Measurements from ENCODE around the gene ZNF382.
"Not testable (repeated sequence)": the region's sequence is repeated elsewhere in the genome, so short reads cannot be mapped to it uniquely, and the experiment has no call there.

Gene ZNF382

GRCh38 chr19:36605101-36605876, at the start of gene ZNF382:
TSS of gene ZNF382 (plus strand) at chr19:36605313. CDS start at chr19:36609915, 4,602 bp downstream.
- DNase-seq, result peak in 13 of 14 donors; percentile 24 to 83 (median 64)

GRCh38 chr19:36564391-36564790, 40.7 kb upstream of the ZNF382 start:
- no peak for DNase-seq

DNA sequence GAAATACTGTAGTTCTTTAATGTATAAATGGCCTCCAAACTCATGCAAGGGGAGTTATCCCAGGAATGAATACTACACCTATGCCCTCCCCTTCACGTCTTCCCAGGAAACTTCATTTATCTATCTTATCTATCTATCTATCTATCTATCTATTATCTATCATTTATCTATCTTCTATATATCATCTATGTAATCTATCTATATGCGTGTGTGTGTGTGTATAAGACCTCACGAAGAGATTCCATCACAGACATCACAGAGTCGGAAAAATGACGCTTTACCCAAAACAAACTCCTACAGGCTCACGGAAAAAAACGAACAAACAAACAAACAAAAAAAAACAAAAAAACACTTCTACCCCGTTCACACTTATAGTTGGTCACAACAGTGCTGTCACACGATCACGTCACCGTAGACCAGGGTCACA, 32.5 kb upstream of the ZNF382 start:
- DNase-seq, result no peak

- peak; percentile 43 to 89 (median 82) for DNase-seq
Measured at GRCh38 chr19:36573020-36573894, 31.9 kb upstream of the ZNF382 start, which contains the start of gene ZNF529. TSS of gene ZNF529 (minus strand) at chr19:36573292. CDS start at chr19:36572346, 946 bp downstream.

DNA sequence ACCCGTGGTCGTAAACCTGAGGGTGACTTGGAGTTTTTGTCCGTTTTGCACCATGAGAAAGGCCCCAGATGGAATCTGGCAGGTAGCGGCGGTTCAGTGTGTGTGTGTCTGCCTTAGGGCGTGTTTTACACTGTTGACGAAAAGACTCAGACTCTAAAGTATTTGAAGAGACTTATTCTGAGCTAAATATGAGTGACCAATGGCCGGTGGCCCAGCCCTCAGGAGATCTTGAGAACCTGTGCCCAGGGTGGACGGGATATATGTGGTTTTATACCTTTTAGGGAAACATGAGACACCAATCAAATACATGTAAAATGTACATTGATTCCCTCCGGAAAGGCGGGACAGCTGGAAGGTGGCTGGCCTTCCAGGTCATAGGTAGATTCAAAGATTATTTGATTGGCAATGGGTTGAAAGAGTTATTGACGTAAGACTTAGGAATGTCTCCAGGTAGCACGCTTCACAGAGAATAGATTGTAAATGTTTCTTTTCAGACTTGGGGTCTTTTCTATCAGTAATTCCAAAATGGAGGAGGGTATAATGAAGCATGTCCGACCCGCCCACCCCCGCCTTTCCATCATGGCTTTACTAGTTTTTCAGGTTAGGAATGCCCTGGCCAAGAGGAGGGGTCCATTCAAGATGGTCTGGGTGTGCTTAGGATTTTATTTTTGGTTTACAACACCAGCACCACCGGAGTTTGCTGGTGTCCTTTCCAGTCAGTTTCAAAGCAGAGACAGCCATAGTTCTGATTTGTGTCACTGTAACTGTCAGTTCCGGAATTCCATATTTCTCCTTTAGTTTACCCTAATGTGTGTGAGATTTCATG, 31.0 kb upstream of the ZNF382 start:
- no peak for DNase-seq

- no peak for DNase-seq
Measured at GRCh38 chr19:36574741-36575140, 30.4 kb upstream of the ZNF382 start.

DNA sequence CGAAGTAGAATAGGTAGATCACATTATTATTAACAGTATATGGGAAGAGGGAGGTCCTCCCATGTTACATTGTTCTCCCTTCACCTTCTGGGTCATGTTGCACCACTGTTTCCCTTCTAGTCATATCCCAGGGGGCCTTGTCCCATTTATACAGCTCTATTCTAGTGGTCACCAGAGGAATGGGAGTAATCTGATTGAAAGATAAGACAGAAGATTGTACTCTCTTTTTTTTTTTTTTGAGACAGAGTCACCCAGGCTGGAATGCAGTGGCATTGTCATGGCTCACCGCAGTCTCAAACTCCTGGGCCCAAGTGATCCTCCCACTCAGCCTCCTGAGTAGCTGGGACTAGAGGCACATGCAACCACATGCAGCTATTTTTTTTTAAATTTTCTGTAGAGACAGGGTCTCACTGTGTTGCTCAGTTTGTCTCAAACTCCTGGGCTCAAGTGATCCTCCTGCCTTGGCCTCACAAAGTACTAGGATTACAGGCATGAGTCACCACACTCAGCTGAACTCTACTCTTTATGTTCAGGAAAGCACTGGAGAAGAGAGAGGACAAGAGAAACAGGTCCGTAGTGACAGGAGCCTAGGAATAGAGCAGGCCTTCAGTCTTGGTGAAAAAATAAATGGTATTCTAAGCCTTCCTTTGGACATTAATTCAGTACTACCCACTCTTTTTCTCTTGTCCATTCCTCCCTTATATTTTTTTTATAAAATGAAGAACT, 27.7 kb upstream of the ZNF382 start:
- no peak for DNase-seq

- DNase-seq, result no peak
Measured at GRCh38 chr19:36579255-36579654, 25.9 kb upstream of the ZNF382 start.

- DNase-seq, result not testable (repeated sequence)
Measured at GRCh38 chr19:36602681-36603080, 2.4 kb upstream of the ZNF382 start.

- peak in 12 of 14 donors; percentile 45 to 84 (median 63) for DNase-seq
Measured at GRCh38 chr19:36604656-36605100, 435 bp upstream of the ZNF382 start.

GRCh38 chr19:36605877-36606478, 865 bp downstream of the ZNF382 start:
- peak in 1 of 14 donors; percentile 45 for DNase-seq

DNA sequence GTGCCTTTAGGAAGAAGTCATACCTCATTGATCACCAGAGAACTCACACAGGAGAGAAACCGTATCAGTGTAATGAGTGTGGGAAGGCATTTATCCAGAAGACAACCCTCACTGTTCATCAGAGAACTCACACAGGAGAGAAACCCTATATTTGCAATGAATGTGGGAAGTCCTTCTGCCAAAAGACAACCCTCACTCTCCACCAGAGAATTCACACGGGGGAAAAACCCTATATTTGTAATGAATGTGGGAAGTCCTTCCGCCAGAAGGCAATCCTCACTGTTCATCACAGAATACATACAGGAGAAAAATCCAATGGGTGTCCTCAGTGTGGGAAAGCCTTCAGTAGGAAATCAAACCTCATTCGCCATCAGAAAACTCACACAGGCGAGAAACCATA, 21.9 kb downstream of the ZNF382 start:
- DNase-seq, result no peak

GRCh38 chr19:36635342-36635741, 30.2 kb downstream of the ZNF382 start:
- no peak for DNase-seq

- DNase-seq, result no peak
Measured at GRCh38 chr19:36638862-36639510, 33.9 kb downstream of the ZNF382 start.

- no peak for DNase-seq
Measured at GRCh38 chr19:36646746-36647145, 41.6 kb downstream of the ZNF382 start.

GRCh38 chr19:36652958-36653357, 47.8 kb downstream of the ZNF382 start:
- DNase-seq, result no peak

- DNase-seq, result no peak
Measured at GRCh38 chr19:36665832-36666231, 60.7 kb downstream of the ZNF382 start.

GRCh38 chr19:36668646-36669045, 63.5 kb downstream of the ZNF382 start:
- DNase-seq, result no peak

DNA sequence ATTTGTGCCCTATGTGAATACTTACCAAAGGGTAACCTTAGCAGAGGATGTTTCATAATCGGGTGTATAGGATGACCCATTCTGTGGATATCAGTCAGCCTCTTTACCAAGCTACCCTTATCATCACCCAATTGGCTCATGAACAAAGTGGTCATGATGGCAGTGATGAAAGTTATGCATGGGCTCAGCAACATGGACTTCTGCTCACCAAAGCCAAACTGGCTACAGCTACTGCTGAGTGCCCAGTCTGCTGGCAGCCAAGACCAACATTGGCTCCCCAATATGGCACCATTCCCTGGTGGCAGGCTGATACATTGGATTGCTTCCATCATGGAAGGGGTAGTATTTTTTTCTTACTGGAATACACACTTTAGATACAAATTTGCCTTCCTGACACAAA, 67.3 kb downstream of the ZNF382 start:
- DNase-seq, result no peak

GRCh38 chr19:36674201-36674600, 69.1 kb downstream of the ZNF382 start:
- no peak for DNase-seq

DNA sequence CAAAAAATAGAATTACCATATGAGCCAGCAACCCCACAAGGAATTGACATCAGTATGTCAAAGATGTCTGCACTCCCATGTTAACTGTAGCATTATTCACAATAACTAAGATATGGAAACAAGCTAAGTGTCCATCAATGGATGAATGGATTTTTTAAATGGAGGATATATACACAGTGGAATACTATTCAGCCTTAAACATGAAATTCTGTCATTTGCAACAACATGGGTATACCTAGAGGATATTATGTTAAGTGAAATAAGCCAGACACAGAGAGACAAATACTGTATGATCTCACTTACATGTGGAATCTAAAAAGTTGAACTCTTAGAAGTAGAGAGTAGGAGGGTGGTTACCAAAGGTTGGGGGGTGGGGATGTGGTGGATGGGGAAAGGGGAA, 74.3 kb downstream of the ZNF382 start:
- no peak for DNase-seq
